Left ventricle myocardium inferior (tissue), 1 donor: Measurements from ENCODE around the gene NUSAP1. TPM values are rescaled to one million over a fixed set of nuclear protein-coding genes. Genes with fewer than 3 reads are reported as not detected.
"Not testable (repeated sequence)": the region's sequence is repeated elsewhere in the genome, so short reads cannot be mapped to it uniquely, and the experiment has no call there.

Experiments used
- DNase-seq: peaks from one replicate; pipeline ENCODE4 v3.0.0-alpha.2; 2020
- H3K27ac ChIP-seq: fragments of 200-600 bp; replicated peaks from 2 replicates; pipeline ENCODE4 v1.8.0; 2021
- H3K27me3 ChIP-seq: fragments of 200-600 bp; 2 replicates; pipeline ENCODE4 v1.8.0; 2021; ENCODE audit warnings: low read depth
- H3K36me3 ChIP-seq: fragments of 200-600 bp; 2 replicates; pipeline ENCODE4 v1.8.0; 2021
- H3K4me1 ChIP-seq: fragments of 200-600 bp; 2 replicates; pipeline ENCODE4 v1.8.0; 2021
- H3K4me3 ChIP-seq: fragments of 200-600 bp; 2 replicates; pipeline ENCODE4 v1.8.0; 2021; ENCODE audit warnings: mild to moderate bottlenecking, moderate library complexity
- H3K9me3 ChIP-seq: fragments of 200-600 bp; replicated peaks from 2 replicates; pipeline ENCODE4 v1.8.0; 2021
- CTCF ChIP-seq: fragments of 200-600 bp; IDR thresholded peaks from 2 replicates; pipeline ENCODE4 v1.8.0; 2021; ENCODE audit warnings: antibody characterized with exemption, mild to moderate bottlenecking, borderline replicate concordance
- intact Hi-C: fragments of 100-400 bp; cut with micrococcal nuclease; formaldehyde crosslinking; loops from one replicate; pipeline ENCODE4 v1.11.0; 2022
- long read RNA-seq: library from polyadenylated mRNA; unstranded; transcript quantifications from one replicate; pipeline ENCODE4 v2.0.0, GENCODE V29; 2021
- total RNA-seq: library from RNA; stranded (reverse); fragmentation: NEBNext Ultra II Directional; extraction: Animal tissue kit (Norgen Biotek cat#: 25700); gene quantifications from one replicate; pipeline ENCODE4 v1.2.1, GENCODE V29; 2021
- donor health status: DM: no; HTN: yes; CAD: no; lungs with severe emphysema.

Gene NUSAP1
- 2.6 TPM for total RNA-seq
- long read RNA-seq, partial matches to known transcripts: 0 of 1 reads
- long read RNA-seq, other reads (novel, unspliced or antisense): 0 of 1 reads

DNA sequence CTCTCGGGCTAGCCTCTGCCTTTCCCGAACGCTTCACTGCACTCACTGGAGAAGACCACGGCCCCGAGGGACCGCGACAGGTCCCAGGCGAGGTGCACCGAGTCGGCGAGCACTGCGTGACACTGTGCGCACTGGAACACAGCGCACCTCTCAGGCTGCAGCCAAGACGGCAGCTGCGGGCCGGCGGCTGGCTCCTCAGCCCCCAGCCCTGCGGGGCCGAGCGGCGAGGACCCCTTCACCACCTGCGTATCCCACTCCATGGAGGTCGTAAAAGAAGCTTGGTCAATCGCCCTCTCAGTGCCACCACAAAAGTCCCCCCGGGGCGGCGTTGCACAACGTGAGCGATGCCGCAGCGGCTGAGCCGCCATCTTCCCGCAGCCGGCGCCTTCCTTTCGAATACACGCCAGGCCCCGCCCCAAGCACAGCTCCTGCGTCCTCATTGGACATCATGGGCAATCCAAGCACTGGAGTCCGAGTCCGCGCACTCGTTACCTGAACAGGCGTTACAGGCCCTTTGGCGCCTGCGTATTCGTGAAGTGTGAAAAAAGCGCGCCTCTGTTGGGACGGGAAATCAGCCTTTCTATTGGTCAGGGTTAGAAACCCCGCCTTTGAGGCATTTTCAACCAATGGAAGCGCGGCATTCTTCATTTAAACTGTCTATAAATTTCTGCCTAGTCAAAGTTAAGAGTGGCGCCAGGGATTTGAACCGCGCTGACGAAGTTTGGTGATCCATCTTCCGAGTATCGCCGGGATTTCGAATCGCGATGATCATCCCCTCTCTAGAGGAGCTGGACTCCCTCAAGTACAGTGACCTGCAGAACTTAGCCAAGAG is at the start of gene NUSAP1, which contains the start of gene OIP5:
Gene NUSAP1 (plus strand): TSS at position 688 of the 832 bp plus-strand sequence. CDS start 77 bp downstream, at position 765.
Gene OIP5 (minus strand): TSS at position 398 of the 832 bp plus-strand sequence. CDS start 30 bp downstream, at position 368.
- intact Hi-C loops: no loop called here
- H3K4me1 ChIP-seq: peaks cover 21% of the 10 kb centered on the region
- H3K4me3 ChIP-seq: peak within 1 kb of the TSS; percentile 84
- peak; percentile 84 for TF ChIP-seq CTCF
- peak within 1 kb of the TSS; percentile 56 for H3K27ac ChIP-seq
- no peaks in the 10 kb centered on the region for H3K36me3 ChIP-seq
- H3K9me3 ChIP-seq: no peaks in the 10 kb centered on the region
- DNase-seq: peak; percentile 97
- no peaks in the 10 kb centered on the region for H3K27me3 ChIP-seq

GRCh38 chr15:41282980-41283652 is 49.6 kb upstream of the NUSAP1 start:
- DNase-seq, intact Hi-C loops: not testable (repeated sequence)

GRCh38 chr15:41283653-41284426 is 48.8 kb upstream of the NUSAP1 start:
- Histone ChIP-seq H3K4me3 (peak overlapping the region; percentile 98), H3K27ac (peak overlapping the region; percentile 98), H3K27me3 (no peaks in the 10 kb centered on the region), H3K9me3 (no peaks in the 10 kb centered on the region), H3K36me3 (peaks cover 53% of the 10 kb centered on the region), H3K4me1 (peaks cover 56% of the 10 kb centered on the region)
- DNase-seq: peak; percentile 98
- intact Hi-C loops: no loop called here
- TF ChIP-seq CTCF: no peak

More at GRCh38 chr15:41282980-41283652, 49.6 kb upstream of the NUSAP1 start:
- H3K9me3 ChIP-seq, H3K27me3 ChIP-seq: not testable (repeated sequence)
- Histone ChIP-seq H3K4me1 (peaks cover 49% of the 10 kb centered on the region), H3K4me3 (peak overlapping the region; percentile 98), H3K27ac (peak overlapping the region; percentile 98), H3K36me3 (peaks cover 53% of the 10 kb centered on the region)

DNA sequence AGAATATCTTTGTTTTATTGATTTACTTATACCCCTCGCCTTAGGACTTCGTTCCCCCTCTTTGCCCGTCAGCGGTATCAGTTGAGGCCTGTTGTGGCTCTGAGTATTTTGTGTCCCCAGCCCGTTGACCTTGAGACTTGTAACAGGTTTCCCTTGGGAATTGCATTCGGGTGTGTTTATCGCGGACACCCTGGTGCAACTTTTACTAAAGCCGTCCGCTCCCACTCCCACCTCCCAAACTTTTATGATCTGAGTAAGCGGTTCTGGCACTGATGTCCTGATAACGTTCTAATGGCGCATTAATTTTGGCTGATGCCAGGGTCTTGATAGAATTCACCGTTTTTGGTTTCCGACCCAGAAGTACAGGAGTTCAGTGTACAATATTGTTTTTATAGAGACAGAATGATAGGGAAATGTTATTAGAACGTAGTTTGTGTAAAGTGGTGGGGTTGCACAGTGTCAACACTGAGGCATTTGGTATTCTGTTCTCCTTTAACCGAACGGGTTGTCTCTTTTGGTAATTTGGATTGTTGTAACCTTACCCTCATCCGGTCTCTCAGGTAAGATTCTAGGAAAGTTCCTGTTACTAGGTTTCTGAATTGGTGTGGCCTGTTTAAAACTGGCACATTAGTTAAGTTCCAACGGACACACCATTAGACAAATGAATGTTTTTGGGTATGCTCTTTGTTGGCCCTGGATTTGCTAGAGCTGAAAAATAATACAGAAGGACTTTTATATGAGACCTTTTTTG is 48.1 kb upstream of the NUSAP1 start:
- Histone ChIP-seq H3K36me3 (peaks cover 51% of the 10 kb centered on the region), H3K4me1 (peaks cover 62% of the 10 kb centered on the region), H3K9me3 (no peaks in the 10 kb centered on the region), H3K27ac (peak overlapping the region; percentile 98), H3K4me3 (peak overlapping the region; percentile 98), H3K27me3 (no peaks in the 10 kb centered on the region)
- no peak for TF ChIP-seq CTCF
- no peak for DNase-seq
- intact Hi-C loops: no loop called here

DNA sequence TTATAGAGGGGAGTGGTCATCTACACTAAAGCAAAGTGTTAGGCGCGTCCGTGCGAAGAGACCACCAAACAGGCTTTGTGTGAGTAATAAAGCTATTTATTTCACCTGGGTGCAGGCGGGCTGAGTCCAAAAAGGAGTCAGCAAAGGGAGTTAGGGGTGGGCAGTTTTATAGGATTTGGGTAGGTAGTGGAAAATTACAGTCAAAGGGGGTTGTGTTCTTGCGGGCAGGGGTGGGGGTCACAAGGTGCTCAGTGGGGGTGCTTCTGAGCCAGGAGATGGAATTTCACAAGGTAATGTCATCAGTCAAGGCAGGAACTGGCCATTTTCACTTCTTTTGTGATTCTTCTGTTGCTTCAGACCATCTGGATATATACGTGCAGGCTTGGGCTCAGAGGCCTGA is 47.4 kb upstream of the NUSAP1 start:
- TF ChIP-seq CTCF: no peak
- DNase-seq: no peak
- H3K27ac ChIP-seq: peak overlapping the region; percentile 98
- no peaks in the 10 kb centered on the region for H3K9me3 ChIP-seq
- intact Hi-C loops: no loop called here
- H3K36me3 ChIP-seq: peaks cover 47% of the 10 kb centered on the region
- peak overlapping the region; percentile 98 for H3K4me3 ChIP-seq
- H3K4me1 ChIP-seq: peaks cover 62% of the 10 kb centered on the region
- no peaks in the 10 kb centered on the region for H3K27me3 ChIP-seq
